Measurements from ENCODE around the gene CAB39.

Gene CAB39

DNA sequence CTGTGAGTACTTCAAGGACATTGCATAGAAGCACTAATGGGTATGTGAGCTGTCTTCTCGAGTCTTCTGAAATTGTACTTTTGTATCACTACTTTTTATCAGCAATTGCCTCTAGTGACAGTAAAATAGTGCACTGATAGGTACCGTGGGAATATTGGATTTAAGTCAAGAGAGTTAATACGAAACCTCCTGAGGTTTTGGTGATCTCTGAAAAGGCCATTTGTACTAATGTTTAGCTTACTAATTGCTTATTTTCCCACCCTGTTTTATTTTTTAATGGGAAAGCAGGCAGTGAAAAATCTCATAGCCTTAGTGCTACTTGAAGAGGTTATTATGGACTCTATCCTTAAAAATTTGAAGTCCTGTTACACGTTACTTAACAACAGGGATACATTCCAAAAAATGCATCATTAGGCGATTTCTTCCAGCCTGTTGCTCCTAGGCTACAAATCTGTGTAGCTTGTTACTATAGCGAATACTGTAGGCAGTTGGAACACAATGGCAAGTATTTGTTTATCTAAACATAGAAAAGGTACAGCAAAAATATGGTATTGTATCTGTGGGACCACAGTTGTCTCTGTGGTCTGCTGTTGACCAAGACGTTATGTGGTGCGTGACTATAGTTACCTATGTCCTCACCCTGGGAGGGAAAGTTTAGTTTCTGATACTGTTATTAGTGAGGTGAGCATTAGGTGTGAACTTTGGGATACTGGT, 65.9 kb downstream of the CAB39 start:
- DNase-seq = no peak
- Histone ChIP-seq H3K4me3 (ENCODE audit: insufficient read depth in 1 of 2, low read depth in 1 of 2, low read length in 2 of 2) (peak overlapping the region in 1 of 2 experiments; percentile 9), H2BK15ac (ENCODE audit: low read depth, poor library complexity, severe bottlenecking) (no peak overlapping the region), H3K36me3 (ENCODE audit: control insufficient read depth in 1 of 2, insufficient read depth in 2 of 2, low read depth in 1 of 2, low read length in 2 of 2) (peaks cover 7 to 62% of the 10 kb centered on the region in 2 experiments), H3K14ac (ENCODE audit: low read length in 2 of 2) (no peak overlapping the region), H4K8ac (ENCODE audit: low read length) (peak overlapping the region; percentile 4), H2AFZ (ENCODE audit: low read depth, low read length) (no peak overlapping the region), H2BK5ac (ENCODE audit: low read depth, low read length, poor library complexity, severe bottlenecking) (no peak overlapping the region), H3K4me1 (ENCODE audit: control insufficient read depth, insufficient read depth, low read depth, low read length) (peaks cover 17% of the 10 kb centered on the region), H4K91ac (ENCODE audit: low read length) (peak overlapping the region; percentile 73), H3K4me2 (ENCODE audit: low read length, poor library complexity, severe bottlenecking) (no peak overlapping the region), H2BK12ac (ENCODE audit: low read length in 2 of 2) (peak overlapping the region in 1 of 2 experiments; percentile 85), H3K9me3 (ENCODE audit: control insufficient read depth, low read length) (no peaks in the 10 kb centered on the region), H3K27ac (ENCODE audit: low read length, poor library complexity, severe bottlenecking) (peak overlapping the region; percentile 41), H2BK120ac (ENCODE audit: low read depth, low read length) (no peak overlapping the region), H3K23ac (ENCODE audit: low read length in 2 of 2) (no peak overlapping the region), H3K79me1 (replicated peaks; ENCODE audit: low read length, poor library complexity, severe bottlenecking) (peaks cover 9% of the 10 kb centered on the region), H3K27me3 (ENCODE audit: control insufficient read depth in 1 of 2, insufficient read depth in 1 of 2, low read length in 2 of 2) (no peaks in the 10 kb centered on the region), H2AK5ac (ENCODE audit: low read length, severe bottlenecking) (peak overlapping the region; percentile 99), H3K18ac (ENCODE audit: low read depth in 1 of 2, low read length in 2 of 2) (peak overlapping the region; percentile 67 to 69), H3K9ac (ENCODE audit: low read length) (peak overlapping the region; percentile 53), H3K4ac (ENCODE audit: low read depth in 1 of 2, low read length in 2 of 2) (peak overlapping the region in 1 of 2 experiments; percentile 81)
- WGBS = 86% methylated on average over 5 of the region's 8 CpGs

DNA sequence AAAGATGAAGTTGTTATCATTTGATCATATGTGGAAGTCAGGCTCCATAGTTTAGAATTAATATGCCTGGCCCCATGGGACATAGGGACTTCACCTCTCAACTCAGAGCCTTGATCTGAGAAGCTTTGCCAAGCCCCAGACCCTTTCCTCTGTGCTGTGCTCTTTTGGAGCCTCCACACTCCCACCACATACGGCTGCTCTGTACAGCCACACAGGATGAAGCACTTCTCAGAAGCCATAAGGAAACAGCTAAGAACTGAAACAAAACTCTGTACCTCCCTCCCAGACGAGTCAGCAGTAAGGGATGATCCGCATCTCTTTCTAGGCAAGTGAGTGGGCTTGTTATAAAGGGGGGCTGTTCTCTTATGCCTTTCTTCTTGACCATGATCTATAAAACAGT, 66.5 kb downstream of the CAB39 start:
- Histone ChIP-seq H3K4me3 (ENCODE audit: insufficient read depth in 1 of 2, low read depth in 1 of 2, low read length in 2 of 2) (no peak overlapping the region), H3K18ac (ENCODE audit: low read depth in 1 of 2, low read length in 2 of 2) (peak overlapping the region; percentile 16 to 41), H3K27me3 (ENCODE audit: control insufficient read depth in 1 of 2, insufficient read depth in 1 of 2, low read length in 2 of 2) (no peaks in the 10 kb centered on the region), H4K91ac (ENCODE audit: low read length) (no peak overlapping the region), H2BK12ac (ENCODE audit: low read length in 2 of 2) (no peak overlapping the region), H3K4ac (ENCODE audit: low read depth in 1 of 2, low read length in 2 of 2) (no peak overlapping the region), H3K9ac (ENCODE audit: low read length) (peak overlapping the region; percentile 53), H2BK120ac (ENCODE audit: low read depth, low read length) (no peak overlapping the region), H3K27ac (ENCODE audit: low read length, poor library complexity, severe bottlenecking) (no peak overlapping the region), H3K9me3 (ENCODE audit: control insufficient read depth, low read length) (peaks cover 4% of the 10 kb centered on the region), H2BK15ac (ENCODE audit: low read depth, poor library complexity, severe bottlenecking) (no peak overlapping the region), H3K4me2 (ENCODE audit: low read length, poor library complexity, severe bottlenecking) (no peak overlapping the region), H2AFZ (ENCODE audit: low read depth, low read length) (no peak overlapping the region), H3K36me3 (ENCODE audit: control insufficient read depth in 1 of 2, insufficient read depth in 2 of 2, low read depth in 1 of 2, low read length in 2 of 2) (peaks cover 9 to 64% of the 10 kb centered on the region in 2 experiments), H3K79me1 (replicated peaks; ENCODE audit: low read length, poor library complexity, severe bottlenecking) (peaks cover 12% of the 10 kb centered on the region), H4K8ac (ENCODE audit: low read length) (no peak overlapping the region), H3K4me1 (ENCODE audit: control insufficient read depth, insufficient read depth, low read depth, low read length) (peaks cover 17% of the 10 kb centered on the region), H2AK5ac (ENCODE audit: low read length, severe bottlenecking) (peak overlapping the region; percentile 9), H3K14ac (ENCODE audit: low read length in 2 of 2) (no peak overlapping the region), H2BK5ac (ENCODE audit: low read depth, low read length, poor library complexity, severe bottlenecking) (no peak overlapping the region), H3K23ac (ENCODE audit: low read length in 2 of 2) (no peak overlapping the region)
- no peak for DNase-seq
- WGBS = 49% methylated on average over 3 of the region's 3 CpGs

- no peak overlapping the region for H2BK120ac ChIP-seq (ENCODE audit: low read depth, low read length)
- H3K14ac ChIP-seq (ENCODE audit: low read length in 2 of 2) = no peak overlapping the region
- peaks cover 9 to 68% of the 10 kb centered on the region in 2 experiments for H3K36me3 ChIP-seq (ENCODE audit: control insufficient read depth in 1 of 2, insufficient read depth in 2 of 2, low read depth in 1 of 2, low read length in 2 of 2)
- no peak overlapping the region for H2BK5ac ChIP-seq (ENCODE audit: low read depth, low read length, poor library complexity, severe bottlenecking)
- H3K9me3 ChIP-seq (ENCODE audit: control insufficient read depth, low read length) = peaks cover 9% of the 10 kb centered on the region
- H3K23ac ChIP-seq (ENCODE audit: low read length in 2 of 2) = no peak overlapping the region
- no peaks in the 10 kb centered on the region for H3K27me3 ChIP-seq (ENCODE audit: control insufficient read depth in 1 of 2, insufficient read depth in 1 of 2, low read length in 2 of 2)
- H2BK12ac ChIP-seq (ENCODE audit: low read length in 2 of 2) = no peak overlapping the region
- peaks cover 17% of the 10 kb centered on the region for H3K79me1 ChIP-seq (replicated peaks; ENCODE audit: low read length, poor library complexity, severe bottlenecking)
- peaks cover 15% of the 10 kb centered on the region for H3K4me1 ChIP-seq (ENCODE audit: control insufficient read depth, insufficient read depth, low read depth, low read length)
- no peak overlapping the region for H3K4me3 ChIP-seq (ENCODE audit: insufficient read depth in 1 of 2, low read depth in 1 of 2, low read length in 2 of 2)
- H3K4me2 ChIP-seq (ENCODE audit: low read length, poor library complexity, severe bottlenecking) = no peak overlapping the region
- H2AK5ac ChIP-seq (ENCODE audit: low read length, severe bottlenecking) = no peak overlapping the region
- no peak overlapping the region for H4K91ac ChIP-seq (ENCODE audit: low read length)
- H3K4ac ChIP-seq (ENCODE audit: low read depth in 1 of 2, low read length in 2 of 2) = no peak overlapping the region
- no peak overlapping the region for H3K18ac ChIP-seq (ENCODE audit: low read depth in 1 of 2, low read length in 2 of 2)
- H3K9ac ChIP-seq (ENCODE audit: low read length) = peak overlapping the region; percentile 53
- no peak for DNase-seq
- H2BK15ac ChIP-seq (ENCODE audit: low read depth, poor library complexity, severe bottlenecking) = no peak overlapping the region
- H4K8ac ChIP-seq (ENCODE audit: low read length) = no peak overlapping the region
- H3K27ac ChIP-seq (ENCODE audit: low read length, poor library complexity, severe bottlenecking) = no peak overlapping the region
- no peak overlapping the region for H2AFZ ChIP-seq (ENCODE audit: low read depth, low read length)
- WGBS = 83% methylated on average over 1 of the region's 1 CpG
These were observed 67.0 kb downstream of the CAB39 start for GRCh38 chr2:230779607-230780006.

GRCh38 chr2:230781130-230781797, 68.6 kb downstream of the CAB39 start:
- Histone ChIP-seq H4K8ac (ENCODE audit: low read length) (peak overlapping the region; percentile 35), H4K91ac (ENCODE audit: low read length) (no peak overlapping the region), H3K4me1 (ENCODE audit: control insufficient read depth, insufficient read depth, low read depth, low read length) (peaks cover 12% of the 10 kb centered on the region), H3K4me2 (ENCODE audit: low read length, poor library complexity, severe bottlenecking) (no peak overlapping the region), H2BK15ac (ENCODE audit: low read depth, poor library complexity, severe bottlenecking) (no peak overlapping the region), H3K79me1 (replicated peaks; ENCODE audit: low read length, poor library complexity, severe bottlenecking) (peaks cover 15% of the 10 kb centered on the region), H3K14ac (ENCODE audit: low read length in 2 of 2) (no peak overlapping the region), H2BK5ac (ENCODE audit: low read depth, low read length, poor library complexity, severe bottlenecking) (no peak overlapping the region), H2BK12ac (ENCODE audit: low read length in 2 of 2) (peak overlapping the region; percentile 11 to 29), H3K4ac (ENCODE audit: low read depth in 1 of 2, low read length in 2 of 2) (no peak overlapping the region), H3K18ac (ENCODE audit: low read depth in 1 of 2, low read length in 2 of 2) (peak overlapping the region; percentile 45 to 54), H2AK5ac (ENCODE audit: low read length, severe bottlenecking) (peak overlapping the region; percentile 41), H3K27ac (ENCODE audit: low read length, poor library complexity, severe bottlenecking) (peak overlapping the region; percentile 87), H2AFZ (ENCODE audit: low read depth, low read length) (no peak overlapping the region), H3K9ac (ENCODE audit: low read length) (peak overlapping the region; percentile 39), H3K27me3 (ENCODE audit: control insufficient read depth in 1 of 2, insufficient read depth in 1 of 2, low read length in 2 of 2) (no peaks in the 10 kb centered on the region), H3K9me3 (ENCODE audit: control insufficient read depth, low read length) (peaks cover 12% of the 10 kb centered on the region), H3K4me3 (ENCODE audit: insufficient read depth in 1 of 2, low read depth in 1 of 2, low read length in 2 of 2) (peak overlapping the region in 1 of 2 experiments; percentile 17), H3K23ac (ENCODE audit: low read length in 2 of 2) (no peak overlapping the region), H3K36me3 (ENCODE audit: control insufficient read depth in 1 of 2, insufficient read depth in 2 of 2, low read depth in 1 of 2, low read length in 2 of 2) (peaks cover 9 to 69% of the 10 kb centered on the region in 2 experiments), H2BK120ac (ENCODE audit: low read depth, low read length) (no peak overlapping the region)
- DNase-seq = no peak
- WGBS = 92% methylated on average over 5 of the region's 5 CpGs
